ENCODE data around the gene OTOG.

The OTOG gene

GRCh38 chr11:17547051-17547577 is at the start of gene OTOG:
Gene OTOG (plus strand): TSS chr11:17547259. CDS start chr11:17547373, 114 bp downstream.
- no peak for DNase-seq

GRCh38 chr11:17498058-17498457 is 49.0 kb upstream of the OTOG start:
- DNase-seq, result no peak

GRCh38 chr11:17498475-17498874 is 48.6 kb upstream of the OTOG start:
- DNase-seq, result no peak

GRCh38 chr11:17500673-17501072 is 46.4 kb upstream of the OTOG start:
- DNase-seq, result no peak

GRCh38 chr11:17502630-17503029 is 44.4 kb upstream of the OTOG start:
- DNase-seq, result no peak

- DNase-seq, result peak; percentile 84 to 85
Measured at GRCh38 chr11:17504330-17505107, 42.5 kb upstream of the OTOG start.

- no peak for DNase-seq
Measured at GRCh38 chr11:17505146-17505545, 41.9 kb upstream of the OTOG start.

GRCh38 chr11:17506314-17506713 is 40.7 kb upstream of the OTOG start:
- no peak for DNase-seq

GRCh38 chr11:17506942-17507341 is 40.1 kb upstream of the OTOG start:
- no peak for DNase-seq

- no peak for DNase-seq
Measured at GRCh38 chr11:17507773-17508172, 39.3 kb upstream of the OTOG start.

- DNase-seq, result no peak
Measured at GRCh38 chr11:17508306-17508705, 38.8 kb upstream of the OTOG start.

- no peak for DNase-seq
Measured at GRCh38 chr11:17508791-17509190, 38.3 kb upstream of the OTOG start.

GRCh38 chr11:17510507-17511206 is 36.4 kb upstream of the OTOG start:
- no peak for DNase-seq

GRCh38 chr11:17511571-17511970 is 35.5 kb upstream of the OTOG start:
- DNase-seq, result no peak

- DNase-seq, result no peak
Measured at GRCh38 chr11:17512101-17512500, 35.0 kb upstream of the OTOG start.

GRCh38 chr11:17513853-17514252 is 33.2 kb upstream of the OTOG start:
- DNase-seq, result no peak

GRCh38 chr11:17514476-17514875 is 32.6 kb upstream of the OTOG start:
- DNase-seq, result no peak

GRCh38 chr11:17515443-17516176 is 31.4 kb upstream of the OTOG start:
- DNase-seq, result no peak

- DNase-seq, result no peak
Measured at GRCh38 chr11:17516551-17517150, 30.4 kb upstream of the OTOG start.

- DNase-seq, result no peak
Measured at GRCh38 chr11:17517186-17517585, 29.9 kb upstream of the OTOG start.

GRCh38 chr11:17518366-17518765 is 28.7 kb upstream of the OTOG start:
- DNase-seq, result no peak

GRCh38 chr11:17519061-17519885 is 27.8 kb upstream of the OTOG start:
- DNase-seq, result no peak
